IPS DF 4.7 (cell line): Measurements from ENCODE around the gene CHMP4B.

Experiments used
- DNase-seq: peaks from one replicate; pipeline ENCODE4 v3.0.0-alpha.2; 2013; ENCODE audit warnings: low spot score; ENCODE audit errors: extremely low read depth

CHMP4B gene

DNA sequence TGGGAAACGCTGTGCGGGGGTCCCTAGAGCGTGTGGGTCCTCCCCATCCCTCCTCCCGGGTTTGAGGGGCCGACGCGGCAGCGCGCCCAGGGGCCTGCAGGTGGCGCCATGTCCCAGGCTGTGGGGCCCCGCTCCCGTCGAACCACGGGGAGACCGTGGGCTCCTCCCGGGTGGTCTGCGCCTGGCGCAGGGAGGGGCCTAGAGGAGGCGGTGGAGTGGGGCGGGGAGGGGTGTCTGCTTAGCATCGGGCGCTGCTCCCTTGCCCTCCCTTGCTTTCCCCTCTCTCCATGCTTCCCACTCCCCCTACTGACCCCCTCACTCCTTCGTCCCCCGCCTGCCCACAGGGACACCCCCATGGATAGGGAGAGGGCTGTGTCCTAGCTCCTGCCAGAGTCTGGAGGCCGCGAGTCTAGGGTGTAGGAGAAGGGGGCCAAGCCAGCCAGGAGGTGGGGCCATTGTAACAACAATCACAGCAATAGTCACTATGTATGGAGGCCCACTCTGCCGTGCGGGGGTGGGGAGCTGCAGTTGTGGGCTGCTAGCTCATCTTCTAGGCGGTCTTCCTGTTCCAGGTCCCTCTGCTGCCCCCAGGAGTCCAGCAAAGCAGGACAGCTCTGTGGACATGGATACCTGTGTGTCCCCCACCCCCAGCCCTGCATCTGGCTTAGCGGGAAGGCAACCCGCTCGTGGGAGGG, 51.7 kb downstream of the CHMP4B start:
- no peak for DNase-seq

DNA sequence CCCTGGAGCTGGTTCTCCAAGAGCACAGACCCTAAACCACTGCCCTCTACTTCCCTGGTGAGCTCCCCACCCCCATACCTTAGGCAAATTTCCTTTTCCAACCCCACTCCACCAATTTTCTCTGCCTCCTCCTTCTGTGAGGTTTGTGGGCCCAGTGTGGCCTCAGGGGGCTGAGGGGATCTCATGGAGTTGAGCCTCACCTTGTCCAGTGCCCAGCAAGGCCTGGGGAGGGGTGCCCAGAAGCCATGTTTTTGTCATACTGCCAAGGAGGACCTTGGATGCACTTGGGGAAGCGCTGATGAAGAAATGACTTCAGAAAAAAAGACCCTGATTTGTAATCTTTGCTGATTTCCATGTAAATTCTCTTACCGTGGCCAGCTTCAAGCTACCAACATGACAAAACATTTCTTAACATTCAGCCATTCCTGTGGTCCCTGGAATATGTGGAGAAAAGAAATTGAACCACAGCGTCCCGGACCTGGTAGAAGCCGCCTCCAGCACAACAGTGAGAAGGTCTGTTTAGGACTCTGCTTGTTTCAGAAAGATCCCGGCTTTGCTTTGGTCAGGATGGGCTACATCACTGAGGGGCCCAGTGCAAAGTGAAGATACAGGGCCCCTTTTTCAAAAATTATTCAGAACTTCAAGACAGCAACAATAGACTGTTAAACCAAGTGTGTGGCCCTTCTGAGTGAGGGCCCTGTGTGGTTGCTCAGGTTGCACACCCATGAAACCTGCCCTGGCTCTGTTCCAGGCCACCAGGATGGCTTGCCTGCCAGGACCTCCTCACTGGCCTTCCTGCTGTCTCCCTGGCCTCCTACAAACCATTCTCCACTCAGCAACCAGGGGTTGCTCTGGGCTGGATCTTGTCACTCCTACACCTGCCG, 52.5 kb downstream of the CHMP4B start:
- no peak for DNase-seq

DNA sequence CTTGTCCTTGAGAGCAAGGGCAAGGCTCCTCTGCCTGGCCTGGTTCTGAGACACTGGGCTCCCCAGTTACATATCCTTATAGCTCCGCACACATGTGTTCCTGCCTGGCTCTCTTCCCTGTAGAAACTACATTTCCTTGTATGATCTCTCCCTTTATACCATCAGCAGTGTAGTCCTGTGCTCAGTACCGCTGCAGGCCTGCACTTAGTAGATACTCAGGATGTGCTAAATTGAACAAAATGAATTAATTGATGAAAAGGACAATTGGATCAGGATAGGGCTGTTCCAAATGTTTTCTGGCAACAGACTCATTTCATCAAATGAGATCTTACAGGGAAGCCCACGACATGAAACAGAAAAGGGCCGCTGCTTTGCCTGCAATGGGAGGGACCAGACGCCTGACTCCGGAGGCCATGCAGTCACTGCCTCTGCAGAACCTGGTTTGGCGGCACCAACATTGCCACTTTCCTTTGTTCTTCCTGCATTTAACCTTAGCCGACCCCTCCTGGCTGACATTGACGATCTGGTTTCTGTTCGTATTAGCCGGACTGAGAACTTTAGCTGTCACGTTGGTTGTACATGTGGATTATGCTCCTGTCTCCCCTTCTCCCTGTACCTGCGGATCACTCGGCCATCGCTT, 53.3 kb downstream of the CHMP4B start:
- no peak for DNase-seq

DNA sequence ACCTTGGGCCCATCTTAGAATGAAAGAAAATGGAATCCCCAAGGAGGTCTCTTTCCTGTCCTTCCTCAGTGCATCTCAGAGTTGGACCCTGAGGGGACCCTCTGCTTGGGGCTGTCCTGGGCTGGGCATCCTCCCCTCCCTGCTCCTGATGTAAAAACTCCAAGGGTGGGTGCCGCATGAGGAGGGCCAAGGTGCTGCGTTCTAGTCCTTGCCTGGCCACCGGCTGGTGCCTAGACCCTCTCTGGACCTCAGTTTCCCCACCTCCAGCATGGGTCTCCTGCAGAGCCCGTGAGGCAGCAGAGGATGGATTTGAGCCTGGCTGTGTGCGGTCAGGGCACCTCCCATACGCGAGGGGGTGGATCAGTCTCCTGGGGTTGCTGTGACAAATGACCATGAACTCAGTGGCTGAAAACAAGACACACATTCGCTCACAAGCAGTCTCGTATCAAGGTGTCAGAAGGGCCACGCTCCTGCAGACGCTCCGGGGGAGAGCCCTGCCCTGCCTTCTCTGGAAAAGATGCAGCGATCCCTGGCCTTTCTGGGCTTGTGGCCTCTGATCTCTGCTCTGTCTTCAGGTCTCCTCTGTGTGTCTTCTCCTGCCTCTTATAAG, 54.7 kb downstream of the CHMP4B start:
- no peak for DNase-seq

DNA sequence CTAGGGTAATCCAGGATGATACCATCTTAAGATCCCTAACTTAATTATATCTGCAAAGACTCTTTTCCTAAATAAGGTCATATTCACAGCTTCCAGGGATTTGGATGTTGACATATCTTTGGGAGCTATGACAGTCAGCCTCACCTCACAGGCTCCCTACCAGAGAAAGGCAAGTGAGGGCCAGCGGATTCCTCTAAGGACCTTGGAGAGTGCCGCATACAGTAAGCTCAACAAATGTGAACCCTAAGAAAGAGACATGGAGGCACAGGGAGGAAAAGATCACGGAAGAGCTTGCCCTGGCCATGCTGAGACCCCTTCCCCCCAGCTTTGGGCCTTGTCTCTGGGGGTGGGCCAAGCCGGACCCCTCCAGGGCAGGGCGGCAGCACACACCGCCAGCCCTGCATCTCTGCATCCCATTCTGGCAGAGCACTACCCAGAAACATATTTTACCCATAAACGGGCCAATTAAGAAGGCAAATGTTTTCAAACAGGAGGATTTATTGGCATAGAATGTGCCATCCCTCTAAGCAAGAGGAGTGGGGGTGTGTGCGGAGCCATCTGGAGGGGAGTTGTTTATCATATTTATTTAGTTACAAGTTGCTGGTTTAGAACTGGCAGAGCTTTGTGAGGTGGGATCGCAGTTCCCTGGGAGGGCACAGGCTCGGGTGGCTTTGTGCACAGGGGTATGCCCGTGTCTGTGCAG, 55.4 kb downstream of the CHMP4B start:
- DNase-seq, result no peak

DNA sequence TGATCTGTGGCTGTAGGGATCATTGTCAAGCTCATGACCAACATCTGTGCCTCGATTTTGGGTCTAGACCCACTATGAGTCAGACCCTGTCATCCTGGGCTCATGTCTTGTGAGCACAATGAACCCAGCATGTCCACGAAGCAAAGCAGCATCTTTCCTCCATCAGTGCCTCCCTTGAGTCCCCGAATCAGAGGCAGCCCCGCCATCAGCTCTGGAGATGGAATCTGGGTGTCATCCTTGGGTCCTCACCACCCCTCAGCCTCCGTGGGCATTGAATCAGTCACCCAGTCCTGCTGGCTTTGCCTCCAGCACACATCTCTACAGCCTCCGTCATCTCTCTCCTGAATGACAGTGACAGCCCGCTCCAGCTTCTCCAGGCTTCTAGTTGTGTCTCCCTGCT, 56.9 kb downstream of the CHMP4B start:
- DNase-seq, result no peak

DNA sequence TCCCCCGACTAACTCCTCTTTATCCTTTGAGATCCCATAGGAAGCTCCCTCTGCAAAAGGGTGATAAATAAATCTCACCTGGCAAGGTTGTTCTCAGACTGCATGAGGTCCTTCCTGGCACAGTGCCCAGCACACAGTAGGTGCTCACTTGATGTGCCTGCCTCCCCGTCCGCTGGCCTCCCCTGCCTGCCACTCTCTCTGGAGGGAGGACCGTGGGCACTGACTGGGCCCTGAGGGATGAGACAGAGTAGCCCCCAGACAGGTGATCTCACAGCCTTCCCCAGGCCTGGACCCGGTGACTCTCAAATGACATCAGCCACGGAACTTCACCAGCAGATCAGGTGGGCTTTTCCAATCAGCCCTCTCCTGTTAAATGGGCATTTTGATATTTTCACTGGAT, 57.4 kb downstream of the CHMP4B start:
- no peak for DNase-seq

DNA sequence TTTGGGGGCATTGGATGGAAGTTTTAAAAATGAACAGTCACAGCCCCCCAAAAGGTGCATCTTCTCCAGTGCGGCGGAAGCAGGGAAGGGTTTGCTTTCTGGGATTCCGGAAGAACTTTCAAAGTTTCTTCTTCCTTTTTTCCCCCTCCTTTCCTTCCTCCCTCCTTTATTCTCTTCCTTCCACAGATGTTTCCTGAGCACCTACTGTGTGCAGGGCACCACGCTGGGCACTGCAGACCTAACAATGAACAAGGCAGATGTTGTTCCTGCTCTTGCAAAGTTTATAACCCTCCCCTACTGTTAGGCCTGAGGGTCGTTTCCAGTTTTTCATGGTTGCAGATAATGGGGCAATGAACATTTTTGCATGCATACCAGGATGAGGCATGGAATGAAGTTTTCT, 58.1 kb downstream of the CHMP4B start:
- DNase-seq, result no peak

DNA sequence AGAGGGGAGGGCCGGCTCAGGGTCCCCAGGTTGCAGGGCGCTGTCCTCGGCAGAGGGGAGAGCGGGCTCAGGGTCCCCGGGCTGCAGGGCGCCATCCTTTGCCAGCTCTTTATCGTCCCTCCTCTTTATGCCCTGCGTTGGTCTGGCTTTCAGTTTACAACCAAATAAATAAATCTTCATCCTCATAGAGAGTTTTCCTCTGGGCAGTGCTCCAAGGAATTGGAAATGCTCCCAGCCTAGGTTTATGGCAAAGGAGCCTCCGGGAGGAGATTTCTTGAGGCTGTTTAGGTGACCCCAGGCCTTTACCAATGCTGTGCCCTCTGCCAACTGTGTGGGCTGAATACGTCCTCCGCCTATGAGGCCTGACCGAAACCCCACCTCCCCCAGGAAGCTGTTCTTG, 60.2 kb downstream of the CHMP4B start:
- DNase-seq, result no peak

DNA sequence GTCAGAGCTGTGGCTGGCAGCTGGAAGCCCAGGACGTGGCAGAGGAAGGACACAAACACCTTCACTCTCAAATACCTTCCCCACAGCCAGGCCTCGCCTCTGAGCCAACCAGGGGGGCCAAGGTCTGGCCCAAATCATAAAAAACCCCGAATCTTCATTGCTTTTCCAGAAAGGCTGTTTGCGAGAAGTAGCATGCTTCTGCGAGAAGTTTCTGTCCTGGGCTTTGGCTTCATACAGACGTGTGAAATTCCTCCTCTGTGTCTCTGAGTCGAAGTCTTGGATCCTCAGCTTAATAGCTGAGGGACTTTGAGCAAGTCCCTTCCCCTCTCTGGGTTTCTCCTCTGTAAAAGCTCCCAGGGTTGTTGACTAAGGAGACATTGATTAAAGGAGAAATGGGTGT, 63.0 kb downstream of the CHMP4B start:
- no peak for DNase-seq

DNA sequence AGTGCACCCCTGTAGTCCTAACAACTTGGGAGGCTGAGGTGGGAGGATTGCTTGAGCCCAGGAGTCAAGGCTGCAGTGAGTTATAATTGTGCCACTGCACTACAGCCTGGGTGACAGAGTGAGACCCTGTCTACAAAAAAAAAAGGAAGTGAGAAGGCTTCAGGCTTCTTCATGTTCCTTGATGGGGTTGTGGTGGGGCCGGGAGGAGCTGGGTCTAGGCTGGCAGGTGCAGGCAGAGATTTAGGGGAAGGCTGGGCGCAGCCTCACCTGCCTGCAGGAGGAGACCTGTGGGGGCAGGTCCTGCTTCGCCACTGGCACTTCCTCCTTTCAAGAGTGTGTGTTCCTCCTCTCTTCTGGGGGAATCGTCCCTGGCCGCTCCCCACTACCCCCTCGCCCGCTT, 63.9 kb downstream of the CHMP4B start:
- DNase-seq, result no peak

DNA sequence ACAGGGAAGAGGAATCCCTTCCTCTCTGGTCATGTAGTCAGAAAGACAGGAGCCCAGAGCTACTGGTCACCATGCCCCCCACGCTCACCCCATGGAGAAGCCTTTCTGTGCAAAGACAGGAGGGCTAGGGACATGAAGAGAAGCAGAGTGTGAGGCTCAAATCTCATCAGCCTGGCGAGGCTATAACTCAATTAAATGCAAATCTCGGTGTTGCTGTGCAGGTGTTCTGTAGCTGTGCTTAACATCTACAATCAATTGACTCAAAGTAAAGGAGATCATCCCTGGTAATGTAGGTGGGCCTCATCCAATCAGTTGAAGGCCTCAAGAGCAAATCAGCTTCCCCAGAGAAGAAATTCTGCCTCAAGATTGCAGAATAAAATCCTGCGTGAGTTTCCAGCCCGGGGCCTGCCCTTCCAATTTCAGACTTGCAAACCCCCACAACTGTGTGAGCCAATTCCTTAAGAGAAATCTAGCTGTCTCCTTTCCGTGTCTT, 64.4 kb downstream of the CHMP4B start:
- DNase-seq, result no peak

DNA sequence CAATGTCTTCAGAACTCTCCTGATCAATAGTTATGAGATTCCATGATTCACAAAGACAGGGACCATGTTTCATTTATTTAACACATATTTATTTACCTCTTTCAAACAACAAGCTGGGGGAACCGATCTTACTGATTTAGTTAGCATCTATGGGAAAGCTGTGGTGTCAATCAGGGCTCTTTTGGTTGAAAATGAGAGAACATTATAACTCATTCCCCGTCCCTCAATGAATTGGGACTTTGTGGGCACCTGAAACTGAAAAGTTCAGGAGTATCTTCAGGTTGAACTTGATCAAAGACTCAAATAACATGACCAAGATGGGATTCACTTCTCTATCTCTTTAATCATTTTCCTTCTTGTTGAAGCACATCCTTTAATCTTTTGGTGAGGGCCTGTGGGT, 67.4 kb downstream of the CHMP4B start:
- DNase-seq, result no peak

DNA sequence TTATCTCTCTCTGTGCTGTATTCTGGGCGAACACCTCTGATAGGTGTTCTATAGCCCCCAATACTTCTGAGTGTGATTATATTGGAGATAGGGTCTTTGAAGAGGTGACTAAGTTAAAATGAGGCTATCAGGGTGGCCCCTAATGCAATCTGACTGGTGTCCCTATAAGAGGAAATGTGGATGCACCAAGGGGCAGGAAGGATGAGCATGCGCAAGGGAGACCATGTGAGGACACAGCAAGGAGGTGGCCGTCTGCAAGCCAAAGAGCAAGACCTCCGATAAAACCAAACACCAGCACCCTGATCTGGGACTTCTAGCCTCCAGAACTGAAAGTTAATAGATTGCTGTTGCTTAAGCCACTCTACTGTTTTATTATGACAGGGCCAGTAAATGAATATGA, 69.2 kb downstream of the CHMP4B start:
- no peak for DNase-seq

DNA sequence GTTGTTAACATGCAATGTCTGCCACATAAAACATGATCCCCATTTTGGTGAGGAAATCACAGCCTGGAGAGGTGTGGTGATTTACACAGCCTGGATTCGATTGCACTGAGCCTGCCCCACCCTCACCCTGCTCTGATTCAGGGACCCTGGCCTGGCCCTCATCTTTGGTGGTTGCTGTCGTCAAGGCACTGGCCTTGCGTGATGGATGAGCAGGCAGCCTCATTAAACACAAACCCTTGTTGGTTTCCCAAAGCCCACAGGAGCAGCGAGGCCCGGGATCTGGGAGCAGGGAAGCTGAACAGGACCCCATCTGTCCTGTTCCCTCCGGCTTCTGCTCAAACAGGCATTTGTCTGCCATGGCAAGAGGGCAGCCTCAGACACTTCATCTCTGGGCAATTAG, 70.8 kb downstream of the CHMP4B start:
- DNase-seq, result no peak

DNA sequence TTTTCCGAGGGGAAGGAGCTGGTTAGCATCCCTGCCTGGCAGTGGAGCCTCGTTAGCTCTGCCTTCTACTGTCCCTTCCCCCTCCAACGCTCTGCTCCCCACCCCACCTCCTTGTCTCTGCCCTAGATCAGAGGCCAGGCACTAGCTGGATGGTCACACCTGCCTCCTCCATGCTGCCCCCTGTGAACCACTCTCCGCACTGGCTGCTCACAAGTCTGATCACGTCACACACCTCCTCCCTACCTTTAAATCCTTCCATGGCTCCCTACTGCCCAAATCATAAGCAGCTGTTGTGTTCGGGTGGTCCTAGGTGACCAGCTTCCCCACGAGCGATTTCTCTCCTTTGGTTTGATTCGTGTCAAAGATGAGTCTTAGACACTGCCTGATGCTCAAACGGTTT, 71.3 kb downstream of the CHMP4B start:
- no peak for DNase-seq

DNA sequence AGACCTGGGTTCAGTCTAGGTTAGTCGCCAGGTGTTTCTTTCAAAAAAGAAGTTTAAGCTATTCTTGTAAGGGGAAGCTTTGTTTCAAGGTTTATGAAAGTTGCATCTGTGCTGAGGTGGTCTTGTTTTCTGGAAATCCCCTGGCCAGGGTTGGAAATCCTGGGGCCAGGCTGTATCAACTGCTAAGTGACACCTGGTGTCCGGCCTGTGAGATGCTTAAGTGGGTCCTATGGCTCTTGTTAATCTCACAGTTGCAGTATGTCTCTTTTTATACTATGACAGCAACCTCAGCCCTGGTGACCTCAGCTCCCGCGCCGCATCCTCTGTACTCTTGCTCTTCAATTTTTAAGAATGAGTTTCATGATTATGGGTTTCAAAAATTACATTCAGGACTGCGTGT, 72.0 kb downstream of the CHMP4B start:
- DNase-seq, result no peak

DNA sequence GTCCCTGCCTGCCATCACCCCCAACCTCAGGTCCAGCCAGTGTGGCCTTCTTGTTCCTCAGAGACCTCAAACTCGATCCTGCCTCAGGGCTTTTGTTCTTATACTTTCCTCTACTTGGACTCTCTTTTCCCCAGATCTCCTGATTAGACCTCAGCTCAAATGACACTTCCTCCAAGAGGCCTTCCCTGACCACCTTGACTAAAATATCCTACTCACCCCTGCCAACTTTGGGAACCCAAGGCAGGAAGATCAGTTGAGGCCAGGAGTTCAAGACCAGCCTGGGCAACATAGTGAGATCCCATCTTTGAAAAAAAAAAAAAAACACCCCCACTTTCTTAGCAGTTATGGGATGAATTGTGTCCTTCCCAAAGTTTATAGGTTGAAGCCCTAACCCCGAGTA, 73.5 kb downstream of the CHMP4B start:
- no peak for DNase-seq

DNA sequence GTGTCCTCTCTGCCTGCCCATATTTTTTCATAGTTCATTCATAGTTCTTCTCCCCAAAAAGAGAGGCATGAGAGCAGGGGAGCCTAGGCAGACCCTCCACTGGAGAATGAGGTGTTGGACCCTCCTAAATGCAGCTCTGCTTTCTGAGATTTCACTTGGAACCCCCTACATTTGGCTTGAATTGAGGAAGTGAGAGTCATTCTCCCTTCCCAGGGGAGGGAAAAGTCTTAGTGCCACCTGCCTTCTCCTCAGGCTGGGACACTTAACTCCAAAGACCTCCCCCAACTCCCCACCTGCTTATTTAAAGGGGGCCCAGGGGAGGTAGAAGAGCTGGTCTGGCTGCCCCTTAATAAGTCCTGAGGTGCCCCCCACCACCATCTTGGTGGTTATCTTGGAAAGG, 78.2 kb downstream of the CHMP4B start:
- no peak for DNase-seq

DNA sequence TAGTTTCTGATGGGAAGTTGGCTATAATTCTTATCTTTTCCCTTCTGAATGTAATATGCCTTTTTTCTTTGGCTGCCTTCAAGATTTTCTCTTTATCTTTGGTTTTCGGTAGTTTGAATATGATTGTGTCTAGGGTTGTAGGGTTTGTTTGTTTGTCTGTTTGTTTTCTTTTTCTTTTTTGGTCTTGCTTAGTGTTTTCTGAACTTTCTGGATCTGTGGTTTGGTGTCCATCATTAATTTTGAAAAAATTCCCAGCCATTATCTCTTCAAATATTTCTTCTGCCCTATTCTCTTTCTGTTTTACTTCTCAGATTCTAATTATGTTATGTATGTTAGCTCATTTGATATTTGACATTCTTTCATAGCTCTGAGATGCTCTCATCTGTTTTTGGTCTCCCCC, 79.4 kb downstream of the CHMP4B start:
- DNase-seq, result no peak

DNA sequence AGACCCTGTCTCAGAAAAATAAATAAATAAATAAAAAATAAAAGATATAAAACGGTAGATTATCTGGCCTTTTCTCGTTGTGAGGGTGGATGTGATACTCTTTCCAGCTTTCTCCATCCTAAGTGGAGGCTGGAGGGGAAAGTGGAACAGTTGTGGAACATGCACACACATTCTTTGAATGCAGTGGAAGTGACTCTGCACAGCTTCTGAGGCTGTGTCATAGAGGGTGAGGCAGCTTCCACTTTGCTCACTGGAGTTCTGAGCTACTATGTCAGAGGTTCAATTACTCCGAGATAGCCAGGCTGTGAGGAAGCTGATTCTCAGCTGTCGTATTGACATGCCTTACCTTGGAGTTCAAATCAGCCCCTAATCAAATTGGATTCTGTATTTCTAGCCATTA, 82.2 kb downstream of the CHMP4B start:
- no peak for DNase-seq
